Pancreas (tissue), 10 donors: Measurements from ENCODE around the gene RALBP1. TPM values are rescaled to one million over a fixed set of nuclear protein-coding genes. Genes with fewer than 3 reads are reported as not detected.

Experiments used
- ATAC-seq, 4 donors: fragments of 200-7000 bp; cut with Tn5 transposase; one replicate each; pipeline versions ENCODE4 v1.8.0 to v1.9.1; 2020; ENCODE audit warnings: mild to moderate bottlenecking in 4 of 4, moderate library complexity in 4 of 4
- DNase-seq, 6 donors: peaks; one replicate each; pipeline ENCODE4 v3.0.0-alpha.2; 2020
- FAIRE-seq: peaks from 2 replicates; lab custom pipeline; 2012; peaks lifted over from hg19 to GRCh38; lab: Jason Lieb, UNC
- H3K27ac ChIP-seq, 4 donors: fragments of 200-600 bp; sonication (generic); 1 replicate in 3 of 4; 2 replicates in 1 of 4; pipeline versions ENCODE4 v1.5.0 to v1.8.0; 2020
- H3K27me3 ChIP-seq, 4 donors: fragments of 200-600 bp; one replicate each; pipeline ENCODE4 v1.8.0; 2021
- H3K36me3 ChIP-seq, 3 donors: fragments of 200-600 bp; sonication (generic) in 1 of 3; one replicate each; pipeline versions ENCODE4 v1.5.0 to v1.8.0; 2020 to 2021
- H3K4me1 ChIP-seq, 3 donors: fragments of 200-600 bp; one replicate each; pipeline ENCODE4 v1.8.0; 2021
- H3K4me3 ChIP-seq, 4 donors: fragments of 200-600 bp; sonication (generic) in 2 of 4; one replicate each; pipeline versions ENCODE4 v1.5.0 to v1.8.0; 2020 to 2021
- H3K9me3 ChIP-seq, 4 donors: fragments of 200-600 bp; one replicate each; pipeline ENCODE4 v1.8.0; 2021
- CTCF ChIP-seq, 4 donors: fragments of 200-600 bp; sonication (generic) in 3 of 4; IDR thresholded peaks; one replicate each; pipeline versions ENCODE4 v1.5.0 to v1.8.0; 2021; ENCODE audit warnings: antibody characterized with exemption in 4 of 4
- WGBS, 2 donors: extraction: QIAGEN DNeasy Blood & Tissue Kit; methylation state at CpG; one replicate each; pipeline ENCODE4 v1.1.7; 2013; 5-methylcytosine and 5-hydroxymethylcytosine counted together
- intact Hi-C, 3 donors: fragments of 100-400 bp; cut with DNase I; formaldehyde crosslinking; loops; one replicate each; pipeline versions ENCODE4 v1.11.1 to v1.14.2; 2022
- polyA plus RNA-seq, 2 donors: library from polyadenylated mRNA; stranded (reverse); fragments of 200-250 nt; gene quantifications; one replicate each; pipeline ENCODE4 v1.2.3, GENCODE V29; 2013
- total RNA-seq, 6 donors: library from RNA; stranded (reverse); fragmentation: NEBNext Ultra II Directional in 4 of 6; extraction: Animal tissue kit (Norgen Biotek cat#: 25700) in 4 of 6; gene quantifications; one replicate each; pipeline versions ENCODE4 v1.2.1 to v1.2.4, GENCODE V29; 2021 to 2023
- donor health status: healthy with polysubstance abuse.
- donor health status: DM: no; HTN: no; CAD: no; lungs with moderate emphysema.
- donor health status: DM: no; HTN: no; CAD: no.
- donor health status: control.
- donor health status: control.
- donor health status: Bipolar disorder and iron deficiency.
- donor health status: DM: yes; HTN: yes; CAD: no.
- donor health status: DM: no; HTN: no; CAD: no.
- donor health status: DM: no; HTN: no; CAD: no.
- donor health status: DM: yes; HTN: yes; CAD: no.

RALBP1 gene
- total and polyA plus RNA-seq, 8 donors = 6.7 to 30.5 (median 12.9) TPM

GRCh38 chr18:9552191-9552590 is 76.9 kb downstream of the RALBP1 start:
- WGBS, 2 donors = 93 to 94% methylated on average over 3 of the region's 3 CpGs
- ATAC-seq = no peak
- no peaks in the 10 kb centered on the region for H3K27me3 ChIP-seq
- no peak overlapping the region for H3K4me3 ChIP-seq
- H3K9me3 ChIP-seq = no peaks in the 10 kb centered on the region
- peaks cover 8 to 71% (median 16%) of the 10 kb centered on the region in 3 donors for H3K36me3 ChIP-seq
- no peak for TF ChIP-seq CTCF (IDR thresholded peaks at IDR 0.05)
- intact Hi-C loops = no loop called here
- no peak for DNase-seq
- no peak overlapping the region for H3K27ac ChIP-seq
- FAIRE-seq = no peak
- H3K4me1 ChIP-seq = no peaks in the 10 kb centered on the region

GRCh38 chr18:9552616-9553015 is 77.3 kb downstream of the RALBP1 start:
- H3K36me3 ChIP-seq = peaks cover 8 to 71% (median 16%) of the 10 kb centered on the region in 3 donors

GRCh38 chr18:9557250-9557943 is 82.1 kb downstream of the RALBP1 start:
- no peak for DNase-seq
- no peaks in the 10 kb centered on the region for H3K9me3 ChIP-seq
- no peaks in the 10 kb centered on the region for H3K4me1 ChIP-seq
- H3K4me3 ChIP-seq = no peak overlapping the region
- H3K27ac ChIP-seq = no peak overlapping the region
- TF ChIP-seq CTCF (IDR thresholded peaks at IDR 0.05) = no peak
- no peak for FAIRE-seq
- no peak for ATAC-seq
- intact Hi-C loops = no loop called here
- peaks cover 0 to 61% (median 5%) of the 10 kb centered on the region in 3 donors for H3K36me3 ChIP-seq
- H3K27me3 ChIP-seq = no peaks in the 10 kb centered on the region
- WGBS, 2 donors = 93 to 94% methylated on average over 13 of the region's 13 CpGs

More at GRCh38 chr18:9552616-9553015, 77.3 kb downstream of the RALBP1 start:
- no peak overlapping the region for H3K27ac ChIP-seq
- ATAC-seq (no peak), FAIRE-seq (no peak), DNase-seq (no peak)
- no peaks in the 10 kb centered on the region for H3K4me1 ChIP-seq
- H3K4me3 ChIP-seq = no peak overlapping the region
- no peaks in the 10 kb centered on the region for H3K9me3 ChIP-seq
- intact Hi-C loops = no loop called here
- no peaks in the 10 kb centered on the region for H3K27me3 ChIP-seq
- TF ChIP-seq CTCF (IDR thresholded peaks at IDR 0.05) = no peak
- 89 to 93% methylated on average over 4 of the region's 4 CpGs for WGBS, 2 donors

- Histone ChIP-seq H3K36me3 (peaks cover 0 to 65% (median 10%) of the 10 kb centered on the region in 3 donors), H3K27ac (no peak overlapping the region), H3K4me3 (no peak overlapping the region), H3K4me1 (no peaks in the 10 kb centered on the region), H3K9me3 (no peaks in the 10 kb centered on the region), H3K27me3 (no peaks in the 10 kb centered on the region)
- DNase-seq = no peak
- no peak for TF ChIP-seq CTCF (IDR thresholded peaks at IDR 0.05)
- 88 to 91% methylated on average over 4 of the region's 4 CpGs for WGBS, 2 donors
- FAIRE-seq = no peak
- intact Hi-C loops = no loop called here
- ATAC-seq = no peak
Measured at GRCh38 chr18:9558387-9559064, 83.2 kb downstream of the RALBP1 start.

GRCh38 chr18:9559253-9559652 is 83.9 kb downstream of the RALBP1 start:
- ATAC-seq (no peak), DNase-seq (no peak), FAIRE-seq (no peak)
- Histone ChIP-seq H3K9me3 (no peaks in the 10 kb centered on the region), H3K27me3 (no peaks in the 10 kb centered on the region), H3K36me3 (peaks cover 0 to 57% (median 10%) of the 10 kb centered on the region in 3 donors), H3K27ac (no peak overlapping the region), H3K4me1 (no peaks in the 10 kb centered on the region), H3K4me3 (no peak overlapping the region)
- no peak for TF ChIP-seq CTCF (IDR thresholded peaks at IDR 0.05)
- intact Hi-C loops = no loop called here
- WGBS, 2 donors = 73% methylated on average over 6 of the region's 6 CpGs
